Stimulated activated CD4-positive, alpha-beta T cell treated with anti-CD3 and anti-CD28 coated beads, TNF-alpha, amount 100 ng/mL, for 4 hours (primary cell): Measurements from ENCODE around the gene ZNF219.
"Not testable (repeated sequence)": the region's sequence is repeated elsewhere in the genome, so short reads cannot be mapped to it uniquely, and the experiment has no call there.

Source experiments
- DNase-seq, 3 experiments: peaks; one replicate each; pipeline ENCODE4 v3.0.0-alpha.2; 2020; ENCODE audit warnings: low read depth in 3 of 3

Gene ZNF219

GRCh38 chr14:21047378-21047781 is 51.1 kb downstream of the ZNF219 start:
- DNase-seq = no peak

GRCh38 chr14:21043974-21044618 is 54.4 kb downstream of the ZNF219 start:
- DNase-seq = no peak

GRCh38 chr14:21043387-21043973 is 55.0 kb downstream of the ZNF219 start:
- DNase-seq = no peak

GRCh38 chr14:21042918-21043317 is 55.5 kb downstream of the ZNF219 start:
- DNase-seq = no peak

- DNase-seq = no peak
Observed at GRCh38 chr14:21041676-21042433, 56.6 kb downstream of the ZNF219 start, which contains the start of gene RNASE7. Gene RNASE7, plus strand, starts transcription at chr14:21042362. Its CDS starts 631 bp downstream, at chr14:21042993.

- not testable (repeated sequence) for DNase-seq
Observed at GRCh38 chr14:21040941-21041340, 57.5 kb downstream of the ZNF219 start.

GRCh38 chr14:21040370-21040925 is 58.0 kb downstream of the ZNF219 start:
- DNase-seq = no peak
